ENCODE measurements around the gene ALDH7A1.
"Not testable (repeated sequence)": the region's sequence is repeated elsewhere in the genome, so short reads cannot be mapped to it uniquely, and the experiment has no call there.

ALDH7A1 gene

DNA sequence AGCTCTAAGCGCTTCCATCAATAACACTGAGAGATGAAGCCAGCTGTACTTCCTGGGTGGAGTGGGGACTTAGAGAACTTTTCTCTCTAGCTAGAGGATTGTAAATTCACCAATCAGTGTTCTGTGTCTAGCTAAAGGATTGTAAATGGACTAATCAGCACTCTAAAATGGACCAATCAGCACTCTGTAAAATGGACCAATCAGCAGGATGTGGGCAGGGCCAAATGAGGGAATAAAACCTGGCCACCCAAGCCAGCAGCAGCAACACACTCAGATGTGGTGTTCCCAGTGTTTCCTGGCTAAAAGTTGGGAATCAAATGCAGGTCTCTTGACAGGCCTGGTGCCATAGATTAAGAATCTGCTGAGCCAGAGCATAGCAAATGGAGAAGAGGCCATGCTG, 60.5 kb downstream of the ALDH7A1 start:
- DNase-seq (ENCODE audit: low spot score), result no peak

DNA sequence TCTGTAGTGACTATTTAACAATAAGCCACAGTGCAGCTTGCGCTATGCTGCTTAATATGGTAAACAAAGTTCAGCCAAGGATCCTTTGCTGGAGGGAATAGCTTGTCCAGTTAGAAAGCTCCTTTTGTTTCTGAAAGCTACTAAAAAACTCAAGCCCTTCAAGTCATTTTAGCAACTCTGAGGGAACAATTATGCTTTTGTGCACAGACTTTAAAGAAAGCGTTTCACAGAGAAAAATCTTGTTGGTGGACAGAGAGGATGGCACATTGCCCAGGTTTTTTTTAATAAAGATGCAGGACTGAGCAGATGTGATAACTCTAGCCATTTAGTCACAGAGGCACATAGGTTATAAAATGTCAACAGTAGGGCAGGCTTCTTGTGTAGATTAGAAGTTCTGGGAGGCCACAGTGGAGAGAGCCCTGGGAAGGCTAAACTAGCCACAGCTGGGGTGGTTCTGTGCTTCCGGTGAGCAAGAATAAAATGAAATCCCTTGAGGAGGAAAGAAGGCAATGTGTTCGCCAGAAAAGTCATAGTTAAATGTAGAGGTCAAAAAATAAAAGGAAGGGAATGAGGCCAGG, 63.4 kb downstream of the ALDH7A1 start:
- no peak for DNase-seq (ENCODE audit: low spot score)

- no peak for DNase-seq (ENCODE audit: low spot score)
Measured at GRCh38 chr5:126527892-126528291, 67.1 kb downstream of the ALDH7A1 start.

- no peak for DNase-seq (ENCODE audit: low spot score)
Measured at GRCh38 chr5:126527158-126527557, 67.9 kb downstream of the ALDH7A1 start.

DNA sequence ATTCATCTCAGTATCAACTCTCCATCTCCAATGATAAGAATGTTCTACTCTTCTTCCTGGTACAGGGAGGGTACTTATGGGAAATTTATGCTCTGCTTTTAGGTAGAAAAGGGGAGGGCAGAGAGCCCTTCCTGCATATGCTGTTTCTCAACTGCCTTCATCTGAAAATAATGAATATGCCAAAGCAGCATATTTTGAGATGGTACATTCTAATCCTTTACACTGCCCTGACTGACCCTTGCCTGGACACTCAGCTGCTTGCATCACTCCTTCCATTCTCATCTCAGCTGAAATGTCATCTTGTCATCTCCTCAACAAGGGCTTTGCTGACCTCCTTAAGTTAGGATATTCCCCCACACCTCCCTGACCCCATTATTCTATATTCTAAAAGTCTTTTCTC, 68.5 kb downstream of the ALDH7A1 start:
- no peak for DNase-seq (ENCODE audit: low spot score)

GRCh38 chr5:126525630-126526245, 69.3 kb downstream of the ALDH7A1 start:
- DNase-seq (ENCODE audit: low spot score), result peak; percentile 65

GRCh38 chr5:126523818-126524510, 71.1 kb downstream of the ALDH7A1 start:
- DNase-seq (ENCODE audit: low spot score), result no peak

DNA sequence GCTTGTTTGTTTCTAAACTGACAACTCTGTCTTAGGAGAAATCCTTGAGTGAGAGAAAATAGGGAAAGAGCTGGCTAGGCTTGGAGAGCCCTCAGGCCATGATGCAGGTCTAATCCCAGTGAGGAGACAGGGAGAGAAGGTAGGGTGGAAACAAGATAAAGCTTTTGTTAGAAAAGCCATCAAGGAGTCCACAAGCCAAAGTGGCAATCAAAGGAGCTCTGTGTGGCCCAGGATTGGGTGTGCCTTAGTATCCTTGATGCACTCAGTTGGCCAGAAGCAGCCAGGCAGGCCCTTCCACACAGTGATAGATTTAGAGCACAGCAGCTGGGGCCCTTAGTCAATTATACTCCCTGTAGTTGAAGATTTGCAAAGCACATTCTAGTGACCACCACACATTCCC, 73.9 kb downstream of the ALDH7A1 start:
- no peak for DNase-seq (ENCODE audit: low spot score)

GRCh38 chr5:126520593-126520953, 74.4 kb downstream of the ALDH7A1 start:
- DNase-seq (ENCODE audit: low spot score), result no peak

- no peak for DNase-seq (ENCODE audit: low spot score)
Measured at GRCh38 chr5:126519637-126520592, 75.1 kb downstream of the ALDH7A1 start.

GRCh38 chr5:126519223-126519622, 75.8 kb downstream of the ALDH7A1 start:
- DNase-seq (ENCODE audit: low spot score), result not testable (repeated sequence)

DNA sequence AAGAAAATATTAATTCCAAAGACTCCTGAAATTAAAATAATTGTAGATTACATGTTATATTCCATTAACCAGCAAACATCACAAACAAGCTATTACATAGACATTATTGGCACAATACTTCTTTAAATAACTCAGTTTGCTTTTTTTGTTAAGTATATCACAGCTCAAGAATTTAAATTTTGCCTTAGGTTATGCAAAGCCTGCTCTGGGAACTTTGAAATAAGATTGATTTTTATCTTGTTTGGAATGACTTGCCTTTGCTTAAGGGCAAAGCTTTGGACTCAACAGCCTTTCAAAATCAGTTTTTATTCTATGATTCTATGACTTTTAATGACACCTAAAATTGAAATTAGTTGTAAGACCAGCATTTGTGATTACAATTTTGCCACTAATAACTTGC, 78.2 kb downstream of the ALDH7A1 start:
- no peak for DNase-seq (ENCODE audit: low spot score)

DNA sequence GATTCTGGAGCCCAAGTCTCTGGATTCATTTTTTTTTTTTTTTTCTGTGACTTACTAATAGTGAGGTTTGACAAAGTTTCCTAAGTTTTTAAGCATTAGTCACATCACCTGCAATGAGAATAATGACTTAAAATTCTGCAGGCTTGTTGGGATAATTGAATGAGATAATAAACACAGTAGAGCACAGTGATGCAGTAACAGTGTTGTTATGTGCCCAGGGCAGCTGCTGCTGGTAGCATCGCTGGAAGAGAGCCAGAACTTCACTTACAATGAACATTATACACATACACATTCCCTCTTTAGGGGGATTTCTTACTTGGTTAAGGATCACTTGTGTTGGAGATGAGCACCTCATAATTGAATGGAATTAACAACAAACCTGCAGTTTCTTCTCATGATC, 78.9 kb downstream of the ALDH7A1 start:
- DNase-seq (ENCODE audit: low spot score), result no peak

GRCh38 chr5:126515337-126515736, 79.7 kb downstream of the ALDH7A1 start:
- DNase-seq (ENCODE audit: low spot score), result no peak

DNA sequence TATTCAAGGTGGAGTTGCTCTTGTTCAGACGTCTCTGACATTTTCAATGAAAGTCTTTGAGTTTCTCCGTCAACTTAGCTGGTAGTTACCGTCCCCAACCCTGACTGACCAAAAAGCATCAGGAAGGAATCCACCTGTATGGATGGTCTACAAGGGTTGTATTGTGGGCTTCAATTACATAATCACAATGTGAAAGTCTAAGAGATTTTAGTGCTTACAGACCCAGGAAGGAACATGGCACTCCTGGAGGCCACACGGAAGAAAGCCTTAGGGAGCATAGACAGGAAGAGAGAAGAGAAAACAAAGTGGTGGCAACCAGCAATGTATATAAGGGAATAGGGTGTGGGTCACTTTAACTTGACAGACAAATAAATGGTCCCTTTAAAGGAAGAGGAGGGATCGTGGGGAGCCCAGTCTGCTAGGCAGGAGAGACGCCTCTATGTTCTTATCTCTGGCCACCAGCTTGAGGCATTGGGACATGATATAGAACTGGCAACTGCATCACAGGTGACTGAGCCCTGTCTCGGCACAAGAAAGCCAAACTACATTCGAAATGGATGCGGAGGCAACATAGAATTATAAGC, 80.4 kb downstream of the ALDH7A1 start:
- no peak for DNase-seq (ENCODE audit: low spot score)

- DNase-seq (ENCODE audit: low spot score), result no peak
Measured at GRCh38 chr5:126514131-126514557, 80.9 kb downstream of the ALDH7A1 start.

- no peak for DNase-seq (ENCODE audit: low spot score)
Measured at GRCh38 chr5:126513703-126514102, 81.3 kb downstream of the ALDH7A1 start.

DNA sequence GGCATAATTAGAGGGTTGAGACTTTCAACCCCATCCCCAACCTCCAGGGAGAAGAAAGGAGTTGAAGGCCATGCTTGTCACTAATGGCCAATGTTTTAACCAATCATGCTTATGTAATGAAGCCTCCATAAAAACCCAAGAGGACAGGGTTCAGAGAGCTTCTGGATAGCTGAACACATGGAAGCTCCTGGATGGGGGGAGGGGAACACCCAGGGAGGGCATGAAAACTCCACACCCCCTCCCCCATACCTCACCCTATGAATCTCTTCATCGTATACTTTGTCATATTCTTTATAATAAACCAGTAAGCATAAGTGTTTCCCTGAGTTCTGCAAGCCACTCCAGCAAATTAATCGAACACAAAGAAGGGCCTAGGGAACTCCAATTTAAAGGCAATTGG, 81.7 kb downstream of the ALDH7A1 start:
- no peak for DNase-seq (ENCODE audit: low spot score)

DNA sequence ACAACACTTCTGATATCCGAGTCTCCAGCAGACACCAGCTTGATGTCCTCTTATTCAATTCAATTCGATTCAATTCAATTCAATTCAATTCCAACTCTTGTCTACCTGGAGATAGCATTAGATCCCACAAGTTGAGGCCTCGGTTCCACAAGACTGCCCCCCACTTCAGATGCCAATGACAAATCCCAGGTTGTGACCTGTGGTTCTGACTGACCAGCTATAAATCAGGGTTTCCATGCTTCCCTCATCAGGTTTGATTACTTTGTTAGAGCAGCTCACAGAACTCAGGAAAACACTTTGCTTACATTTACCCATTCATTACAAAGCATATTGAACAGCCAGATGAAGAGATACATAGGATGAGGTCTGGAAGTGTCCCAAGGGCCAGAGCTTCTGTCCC, 82.6 kb downstream of the ALDH7A1 start:
- DNase-seq (ENCODE audit: low spot score), result no peak

DNA sequence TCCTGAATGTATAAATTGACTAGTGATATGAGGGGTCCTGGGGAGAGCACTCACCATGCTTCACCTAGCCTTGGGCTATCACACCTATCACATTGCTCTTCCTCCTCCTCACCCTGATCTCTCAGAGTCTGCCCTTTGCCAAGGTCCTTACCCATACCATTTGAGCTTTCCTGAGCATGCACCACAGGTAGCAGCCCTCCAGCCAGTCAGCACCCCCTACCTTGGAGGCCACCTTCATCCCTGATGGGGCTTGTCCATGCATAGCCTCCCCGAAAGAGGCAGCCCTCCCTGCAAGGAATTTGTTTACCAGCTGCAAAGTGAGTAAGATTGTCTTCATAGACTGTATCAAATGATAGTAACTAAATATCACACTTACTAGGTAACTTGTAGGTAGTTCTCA, 83.1 kb downstream of the ALDH7A1 start:
- no peak for DNase-seq (ENCODE audit: low spot score)

GRCh38 chr5:126509339-126509738, 85.7 kb downstream of the ALDH7A1 start:
- DNase-seq (ENCODE audit: low spot score), result no peak

- peak; percentile 35 for DNase-seq (ENCODE audit: low spot score)
Measured at GRCh38 chr5:126508962-126509279, 86.1 kb downstream of the ALDH7A1 start.
